Mammary epithelial cell (primary cell): ENCODE measurements around the gene LMBR1.

ENCODE experiments used
- CTCF ChIP-seq, 2 donors: IDR thresholded peaks in 1 of 2; conservative IDR thresholded peaks in 1 of 2; 2 replicates each; pipeline ENCODE4 v1.5.1; 2011 to 2012; ENCODE audit warnings: inconsistent platforms in 2 of 2, low read length in 2 of 2, mild to moderate bottlenecking in 2 of 2, control low read depth in 1 of 2, low read depth in 1 of 2; ENCODE audit not compliant: insufficient read depth in 1 of 2; ENCODE audit errors: extremely low read depth in 1 of 2
- EZH2 ChIP-seq: IDR thresholded peaks from 2 replicates; pipeline ENCODE4 v1.6.1; 2012; ENCODE audit warnings: low read length, inconsistent platforms, borderline replicate concordance

GRCh38 chr7:156816943-156817572, 75.9 kb downstream of the LMBR1 start:
- TF ChIP-seq CTCF (conservative IDR thresholded peaks at IDR 0.05 in 1 of 2, IDR thresholded peaks at IDR 0.05 in 1 of 2; ENCODE audit: extremely low read depth in 1 of 2, insufficient read depth in 1 of 2, low read depth in 1 of 2, low read length in 2 of 2) (peak; percentile 24 to 48), EZH2 (no peak)
